GM12801 (cell line): ENCODE results near the gene ZC3H7B.

Source experiments
- TF ChIP-seq, protein P1 (sequence below): IDR thresholded peaks from one replicate; pipeline ENCODE4 v1.5.1; 2011; ENCODE audit warnings: control low read depth; ENCODE audit not compliant: insufficient read length; ENCODE audit errors: extremely low read depth

ZC3H7B gene

DNA sequence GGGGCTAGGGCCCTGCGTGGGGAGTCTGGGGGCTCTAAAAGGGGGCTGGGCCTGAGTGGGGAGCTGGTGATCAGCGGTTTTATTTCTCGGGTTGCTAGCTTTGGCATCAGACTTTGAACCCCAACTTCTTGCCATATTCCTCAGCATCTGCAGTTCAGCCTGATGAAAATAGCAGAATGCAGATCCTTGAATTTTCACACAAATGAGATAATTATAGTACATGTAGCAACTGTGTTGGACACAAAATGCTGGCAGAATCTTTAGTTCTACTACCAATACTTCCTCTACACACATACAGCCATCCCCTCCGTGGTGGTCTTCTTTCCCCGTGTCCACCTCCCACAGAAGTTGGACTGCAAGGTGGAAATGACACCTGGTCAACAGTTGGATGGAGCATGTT, 1.5 kb downstream of the ZC3H7B start:
- TF ChIP-seq, protein P1, sequence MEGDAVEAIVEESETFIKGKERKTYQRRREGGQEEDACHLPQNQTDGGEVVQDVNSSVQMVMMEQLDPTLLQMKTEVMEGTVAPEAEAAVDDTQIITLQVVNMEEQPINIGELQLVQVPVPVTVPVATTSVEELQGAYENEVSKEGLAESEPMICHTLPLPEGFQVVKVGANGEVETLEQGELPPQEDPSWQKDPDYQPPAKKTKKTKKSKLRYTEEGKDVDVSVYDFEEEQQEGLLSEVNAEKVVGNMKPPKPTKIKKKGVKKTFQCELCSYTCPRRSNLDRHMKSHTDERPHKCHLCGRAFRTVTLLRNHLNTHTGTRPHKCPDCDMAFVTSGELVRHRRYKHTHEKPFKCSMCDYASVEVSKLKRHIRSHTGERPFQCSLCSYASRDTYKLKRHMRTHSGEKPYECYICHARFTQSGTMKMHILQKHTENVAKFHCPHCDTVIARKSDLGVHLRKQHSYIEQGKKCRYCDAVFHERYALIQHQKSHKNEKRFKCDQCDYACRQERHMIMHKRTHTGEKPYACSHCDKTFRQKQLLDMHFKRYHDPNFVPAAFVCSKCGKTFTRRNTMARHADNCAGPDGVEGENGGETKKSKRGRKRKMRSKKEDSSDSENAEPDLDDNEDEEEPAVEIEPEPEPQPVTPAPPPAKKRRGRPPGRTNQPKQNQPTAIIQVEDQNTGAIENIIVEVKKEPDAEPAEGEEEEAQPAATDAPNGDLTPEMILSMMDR: no peak

DNA sequence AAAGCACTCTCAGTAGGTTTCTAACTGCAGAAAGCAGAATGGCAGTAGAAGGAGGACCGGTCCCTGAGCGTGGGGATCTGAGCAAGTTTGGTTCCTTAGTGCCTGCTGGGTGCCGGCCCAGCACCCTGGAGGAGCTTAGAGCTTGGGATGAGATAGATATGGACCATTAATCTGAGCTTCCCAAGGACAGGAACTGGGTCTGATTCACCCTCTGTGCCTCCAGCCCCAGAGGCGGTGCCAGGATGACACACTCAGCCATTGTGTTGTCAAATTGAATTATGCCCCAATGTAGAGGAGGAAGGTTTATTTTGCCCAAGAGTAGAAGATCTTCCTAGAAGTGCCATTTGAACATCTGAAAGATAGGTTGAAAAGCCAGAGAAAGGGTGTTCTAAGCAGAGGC, 4.3 kb downstream of the ZC3H7B start:
- TF ChIP-seq, protein P1: no peak

DNA sequence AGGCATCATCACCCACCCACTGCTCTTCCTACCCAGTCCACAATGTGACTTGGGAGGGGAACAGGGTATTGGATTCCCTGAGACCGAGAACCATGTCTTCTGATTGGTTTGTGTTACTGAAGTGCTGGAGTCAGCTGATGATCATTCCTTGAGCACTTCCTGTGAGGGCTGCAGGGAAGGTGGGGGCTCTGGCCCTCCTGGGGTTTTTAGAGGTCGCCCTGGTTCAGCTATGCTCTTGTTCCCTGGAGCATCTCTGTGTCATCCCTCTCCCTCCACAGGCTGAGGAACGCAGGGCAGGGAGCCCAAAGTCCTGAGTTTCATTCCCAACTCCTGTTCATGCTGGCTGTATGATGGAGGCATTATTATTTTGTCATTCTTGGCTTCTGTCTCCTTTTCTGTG, 6.7 kb downstream of the ZC3H7B start:
- TF ChIP-seq, protein P1: no peak

DNA sequence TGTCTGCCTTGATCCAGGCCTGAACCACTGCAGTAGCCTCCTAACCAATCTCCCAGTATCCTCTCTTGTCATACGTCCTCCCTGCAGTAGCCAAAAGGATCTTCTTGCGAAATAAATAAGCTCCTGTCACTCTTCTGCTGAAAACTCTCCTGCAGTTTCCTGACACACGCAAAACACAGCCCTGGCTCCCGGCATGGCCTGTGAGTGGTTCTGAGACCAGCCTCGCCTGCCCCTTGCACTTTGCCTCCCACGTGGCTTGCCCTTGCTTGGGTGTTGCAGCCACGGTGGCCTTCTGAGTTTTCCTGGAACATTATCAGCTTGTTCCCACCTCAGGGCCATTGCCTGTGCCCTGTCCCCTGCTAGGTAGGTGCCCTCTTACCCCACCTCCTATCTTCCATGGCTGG, 7.2 kb downstream of the ZC3H7B start:
- TF ChIP-seq, protein P1: no peak

DNA sequence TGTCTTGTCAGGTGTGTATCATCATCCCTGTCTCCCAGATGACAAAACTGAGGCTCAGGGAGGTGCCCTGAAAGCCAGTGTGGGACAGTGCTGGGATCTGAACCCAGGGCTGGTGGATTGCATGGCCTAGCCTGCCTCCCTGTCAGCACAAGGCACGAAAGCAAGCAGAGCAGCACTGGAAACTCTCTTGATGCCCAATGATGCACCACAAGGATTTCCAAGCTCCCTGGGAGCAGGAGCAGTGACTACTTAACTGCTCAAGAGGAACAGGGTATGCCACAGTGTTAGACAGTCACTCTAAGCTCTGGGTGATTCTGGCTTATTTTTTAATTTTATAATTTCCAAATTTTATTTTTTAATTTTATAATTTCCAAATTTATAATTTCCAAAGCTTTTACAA, 9.0 kb downstream of the ZC3H7B start:
- TF ChIP-seq, protein P1: no peak

DNA sequence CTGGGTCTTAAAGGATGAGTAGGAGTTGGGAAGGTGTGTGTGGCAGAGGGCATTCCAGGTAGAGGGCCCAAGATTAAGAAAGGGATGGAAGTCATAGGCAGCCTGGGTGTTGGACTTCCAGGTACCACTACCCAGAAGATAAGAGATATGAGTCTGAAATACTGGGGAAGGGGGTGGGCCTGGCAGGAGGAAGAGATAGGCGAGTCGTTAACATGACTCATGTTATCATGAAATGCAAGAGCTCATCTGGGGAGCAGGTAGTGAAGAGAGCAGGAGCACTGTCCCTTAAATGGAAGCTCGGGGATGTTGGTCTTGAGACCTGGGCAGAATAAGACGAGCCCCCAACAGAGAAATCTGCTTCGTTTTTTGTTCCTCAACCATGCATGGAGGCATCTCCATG, 10.2 kb downstream of the ZC3H7B start:
- TF ChIP-seq, protein P1: no peak

DNA sequence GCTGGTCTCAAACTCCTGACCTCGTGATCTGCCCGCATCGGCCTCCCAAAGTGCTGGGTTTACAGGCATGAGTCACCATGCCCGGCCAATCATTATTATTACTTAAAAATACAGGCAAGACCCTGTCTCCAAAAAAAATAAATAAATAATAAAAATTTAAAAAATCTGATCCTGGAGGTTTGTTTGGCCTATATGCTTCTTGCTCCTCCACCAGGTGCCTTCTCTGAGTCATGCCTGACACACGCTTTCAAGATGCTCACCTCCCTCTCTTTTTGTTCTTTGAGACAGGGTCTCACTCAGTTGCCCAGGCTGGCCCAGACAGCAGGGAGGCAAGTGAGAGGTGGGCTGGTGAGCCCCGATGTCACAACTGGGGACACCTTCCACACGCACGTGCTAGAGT, 13.5 kb downstream of the ZC3H7B start:
- TF ChIP-seq, protein P1: no peak

DNA sequence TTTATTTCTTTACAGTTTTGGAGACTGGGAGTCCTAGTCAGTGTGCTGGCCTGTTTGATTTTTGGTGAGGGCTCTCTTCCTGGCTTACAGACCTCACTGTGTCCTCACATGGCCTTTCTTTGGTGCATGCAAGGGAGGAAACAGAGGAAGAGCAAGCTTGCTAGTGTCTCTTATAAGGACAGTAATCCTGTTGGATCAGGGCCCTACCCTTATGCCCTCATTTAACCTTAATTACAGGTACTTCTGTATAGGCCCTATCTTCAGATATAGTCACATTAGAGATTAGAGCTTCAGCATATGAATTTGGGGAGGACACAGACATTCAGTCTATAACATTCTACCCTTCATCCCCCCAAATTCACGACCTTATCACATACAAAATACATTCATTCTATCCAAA, 14.3 kb downstream of the ZC3H7B start:
- TF ChIP-seq, protein P1: no peak
